Vagina (tissue), 2 donors: ENCODE measurements around the gene CHRND.

Experiments
- CTCF ChIP-seq, 3 experiments: fragments of 450-650 bp in 2 of 3; fragments of 200-600 bp in 1 of 3; sonication (generic) in 1 of 3; IDR thresholded peaks; one replicate each; pipeline ENCODE4 v1.5.1; 2017 to 2019; ENCODE audit warnings: antibody characterized with exemption in 3 of 3, mild to moderate bottlenecking in 2 of 3, moderate library complexity in 2 of 3
- POLR2A ChIP-seq, 2 donors: fragments of 450-650 bp; IDR thresholded peaks; one replicate each; pipeline ENCODE4 v1.6.1; 2017; ENCODE audit warnings: antibody characterized with exemption in 2 of 2, mild to moderate bottlenecking in 2 of 2, moderate library complexity in 2 of 2

- TF ChIP-seq POLR2A (IDR thresholded peaks at IDR 0.05) (no peak), CTCF (IDR thresholded peaks at IDR 0.05) (no peak)
These were observed 18.7 kb downstream of the CHRND start for GRCh38 chr2:232544674-232545073.
